Measurements from ENCODE around the gene TMEM131L.

DNA sequence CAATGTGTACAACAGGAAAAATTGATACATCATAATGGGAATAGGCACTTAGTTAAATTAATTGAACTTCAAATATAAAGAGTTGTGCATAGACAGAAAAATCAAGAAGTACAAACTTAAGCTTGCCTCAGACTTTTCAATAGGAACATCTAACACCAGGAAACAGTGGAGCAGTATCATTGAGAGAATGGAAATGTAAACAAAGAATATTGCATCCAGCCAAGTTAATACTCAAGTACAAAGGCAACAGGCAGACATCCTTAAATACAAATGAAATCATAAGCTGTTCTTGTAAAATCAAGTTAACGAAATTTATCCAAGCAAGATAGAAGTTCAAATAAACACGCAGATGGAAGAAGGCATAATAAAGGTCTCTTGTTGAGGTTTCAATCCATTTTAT lies 146.7 kb downstream of the TMEM131L start:
- TF ChIP-seq GATA2 (IDR thresholded peaks at IDR 0.05; ENCODE audit: low read depth, low read length) (no peak), GATA3 (IDR thresholded peaks at IDR 0.05; ENCODE audit: low read depth, low read length) (no peak)
